LNCaP clone FGC (cell line): ENCODE data around the gene TPX2.

ENCODE experiments used
- DNase-seq: peaks from one replicate; pipeline ENCODE4 v3.0.0-alpha.2; 2011; ENCODE audit warnings: low read depth
- H3K4me3 ChIP-seq: 2 replicates; pipeline ENCODE4 v1.5.1; 2011; ENCODE audit warnings: mild to moderate bottlenecking, low read depth, low read length, control low read depth
- TF ChIP-seq, protein P1 (sequence below): IDR thresholded peaks from 2 replicates; pipeline ENCODE4 v1.5.1; 2012; ENCODE audit warnings: mild to moderate bottlenecking; ENCODE audit not compliant: control insufficient read depth, insufficient read depth; ENCODE audit errors: extremely low read depth

The TPX2 gene

DNA sequence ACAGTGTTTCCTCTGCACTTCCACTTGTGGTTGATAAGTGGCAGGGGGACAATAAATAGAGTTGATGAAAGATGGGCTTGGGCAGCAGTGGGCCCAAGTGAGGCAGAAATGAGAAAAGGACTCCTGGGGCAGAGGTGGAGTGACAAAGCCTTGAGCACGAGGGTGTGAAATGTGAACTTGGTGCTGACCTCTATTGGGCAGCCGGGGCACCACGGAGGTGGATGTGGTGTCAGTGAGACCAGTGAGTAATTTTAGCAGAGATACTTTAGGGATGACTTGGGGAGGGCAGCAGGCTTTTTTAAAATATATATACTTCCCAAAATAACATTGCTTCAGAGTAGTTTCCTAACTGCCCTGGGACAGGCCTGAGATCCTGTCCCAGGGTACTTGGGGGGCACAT is 49.5 kb downstream of the TPX2 start:
- TF ChIP-seq, protein P1, sequence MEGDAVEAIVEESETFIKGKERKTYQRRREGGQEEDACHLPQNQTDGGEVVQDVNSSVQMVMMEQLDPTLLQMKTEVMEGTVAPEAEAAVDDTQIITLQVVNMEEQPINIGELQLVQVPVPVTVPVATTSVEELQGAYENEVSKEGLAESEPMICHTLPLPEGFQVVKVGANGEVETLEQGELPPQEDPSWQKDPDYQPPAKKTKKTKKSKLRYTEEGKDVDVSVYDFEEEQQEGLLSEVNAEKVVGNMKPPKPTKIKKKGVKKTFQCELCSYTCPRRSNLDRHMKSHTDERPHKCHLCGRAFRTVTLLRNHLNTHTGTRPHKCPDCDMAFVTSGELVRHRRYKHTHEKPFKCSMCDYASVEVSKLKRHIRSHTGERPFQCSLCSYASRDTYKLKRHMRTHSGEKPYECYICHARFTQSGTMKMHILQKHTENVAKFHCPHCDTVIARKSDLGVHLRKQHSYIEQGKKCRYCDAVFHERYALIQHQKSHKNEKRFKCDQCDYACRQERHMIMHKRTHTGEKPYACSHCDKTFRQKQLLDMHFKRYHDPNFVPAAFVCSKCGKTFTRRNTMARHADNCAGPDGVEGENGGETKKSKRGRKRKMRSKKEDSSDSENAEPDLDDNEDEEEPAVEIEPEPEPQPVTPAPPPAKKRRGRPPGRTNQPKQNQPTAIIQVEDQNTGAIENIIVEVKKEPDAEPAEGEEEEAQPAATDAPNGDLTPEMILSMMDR, result peak; percentile 32
- no peak overlapping the region for H3K4me3 ChIP-seq
- no peak for DNase-seq

DNA sequence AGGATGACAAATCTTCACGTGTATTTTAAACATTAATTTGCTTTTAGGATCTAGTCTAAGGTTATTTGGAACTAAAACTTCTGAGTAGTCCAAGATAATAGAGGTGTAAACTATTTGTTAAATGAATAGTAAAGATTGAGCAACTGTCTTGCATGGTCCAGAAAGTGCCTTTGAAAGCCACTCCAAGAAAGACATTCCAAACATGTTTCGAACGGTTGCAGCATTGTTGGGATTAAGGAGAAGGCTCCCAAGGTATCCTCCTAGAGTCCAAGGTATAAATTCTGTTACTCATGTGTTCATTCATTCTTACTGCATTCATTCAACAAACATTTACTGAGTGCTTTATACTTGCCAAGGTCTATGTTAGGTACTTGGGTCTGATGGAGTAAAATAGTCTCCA is 51.3 kb downstream of the TPX2 start:
- H3K4me3 ChIP-seq, result no peak overlapping the region
- TF ChIP-seq, protein P1, result no peak
- DNase-seq, result no peak

DNA sequence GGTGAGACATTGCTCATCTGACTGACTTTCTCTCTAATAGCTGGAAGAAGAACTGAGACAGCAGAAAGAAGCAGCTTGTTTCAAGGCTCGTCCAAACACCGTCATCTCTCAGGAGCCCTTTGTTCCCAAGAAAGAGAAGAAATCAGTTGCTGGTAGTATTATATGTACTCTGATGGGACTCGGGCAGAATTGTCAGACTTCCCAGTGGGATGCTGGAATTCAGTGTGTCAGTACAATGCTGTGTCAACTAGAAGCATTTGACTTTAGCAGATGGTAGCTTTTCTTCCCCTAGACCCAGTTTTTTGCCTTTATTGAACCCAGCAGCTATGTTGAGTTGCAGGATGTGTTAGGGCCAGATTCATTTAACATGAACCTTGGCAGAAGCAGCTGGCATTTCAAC is 58.3 kb downstream of the TPX2 start:
- no peak overlapping the region for H3K4me3 ChIP-seq
- TF ChIP-seq, protein P1, result no peak
- DNase-seq, result no peak

DNA sequence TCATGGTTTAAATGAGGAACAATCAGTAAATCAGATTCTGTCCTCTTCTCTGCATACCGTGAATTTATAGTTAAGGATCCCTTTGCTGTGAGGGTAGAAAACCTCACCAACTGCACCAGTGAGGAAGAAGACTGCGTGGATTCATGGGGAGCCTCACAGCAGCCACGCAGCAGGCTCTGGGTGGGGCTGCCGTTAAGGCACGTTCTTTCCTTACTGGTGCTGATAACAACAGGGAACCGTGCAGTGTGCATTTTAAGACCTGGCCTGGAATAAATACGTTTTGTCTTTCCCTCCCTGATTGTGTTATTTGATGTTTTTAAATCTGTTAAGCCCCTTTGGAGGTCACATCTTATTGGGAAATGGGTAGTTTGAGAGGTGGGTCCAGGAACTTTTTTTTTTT is 62.4 kb downstream of the TPX2 start:
- TF ChIP-seq, protein P1, result no peak

DNA sequence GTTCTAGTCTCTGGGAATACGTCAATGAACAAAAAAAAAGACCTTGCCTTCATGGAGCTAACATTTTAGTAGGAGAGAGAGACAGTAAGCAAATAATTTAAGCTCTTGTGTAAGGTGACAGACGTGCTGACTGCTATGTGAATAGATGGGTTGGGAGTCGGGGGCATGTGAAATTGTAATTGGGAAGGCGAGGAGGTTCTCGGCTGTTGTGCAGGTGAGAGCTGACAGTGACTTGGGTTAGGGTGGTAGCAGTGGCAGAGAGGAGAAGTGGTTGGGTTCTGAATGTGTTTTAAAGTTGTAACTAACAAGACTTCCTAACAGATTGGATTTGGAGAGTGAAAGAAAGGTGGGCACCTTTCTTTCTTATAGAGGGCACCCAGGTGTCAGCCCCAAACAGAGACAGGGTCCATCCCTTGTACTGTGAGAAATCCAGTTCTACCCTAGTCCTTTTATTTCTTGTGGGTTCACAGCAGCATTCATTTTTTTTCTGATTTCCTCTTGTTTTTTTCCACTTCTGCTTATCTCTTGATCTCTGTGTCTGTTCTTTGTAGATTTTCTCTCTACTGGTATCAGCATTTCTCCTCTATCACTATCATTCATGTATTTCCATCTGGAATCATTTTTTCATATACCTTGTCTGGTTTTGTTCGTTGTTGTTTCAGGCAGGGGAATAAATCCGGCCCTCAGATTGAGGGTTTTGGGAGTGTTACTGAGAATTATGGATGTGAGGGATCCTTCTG is 64.6 kb downstream of the TPX2 start:
- no peak overlapping the region for H3K4me3 ChIP-seq
- TF ChIP-seq, protein P1, result no peak
- DNase-seq, result no peak

More for the DNA sequence above, 62.4 kb downstream of the TPX2 start:
- no peak for DNase-seq
- no peak overlapping the region for H3K4me3 ChIP-seq

DNA sequence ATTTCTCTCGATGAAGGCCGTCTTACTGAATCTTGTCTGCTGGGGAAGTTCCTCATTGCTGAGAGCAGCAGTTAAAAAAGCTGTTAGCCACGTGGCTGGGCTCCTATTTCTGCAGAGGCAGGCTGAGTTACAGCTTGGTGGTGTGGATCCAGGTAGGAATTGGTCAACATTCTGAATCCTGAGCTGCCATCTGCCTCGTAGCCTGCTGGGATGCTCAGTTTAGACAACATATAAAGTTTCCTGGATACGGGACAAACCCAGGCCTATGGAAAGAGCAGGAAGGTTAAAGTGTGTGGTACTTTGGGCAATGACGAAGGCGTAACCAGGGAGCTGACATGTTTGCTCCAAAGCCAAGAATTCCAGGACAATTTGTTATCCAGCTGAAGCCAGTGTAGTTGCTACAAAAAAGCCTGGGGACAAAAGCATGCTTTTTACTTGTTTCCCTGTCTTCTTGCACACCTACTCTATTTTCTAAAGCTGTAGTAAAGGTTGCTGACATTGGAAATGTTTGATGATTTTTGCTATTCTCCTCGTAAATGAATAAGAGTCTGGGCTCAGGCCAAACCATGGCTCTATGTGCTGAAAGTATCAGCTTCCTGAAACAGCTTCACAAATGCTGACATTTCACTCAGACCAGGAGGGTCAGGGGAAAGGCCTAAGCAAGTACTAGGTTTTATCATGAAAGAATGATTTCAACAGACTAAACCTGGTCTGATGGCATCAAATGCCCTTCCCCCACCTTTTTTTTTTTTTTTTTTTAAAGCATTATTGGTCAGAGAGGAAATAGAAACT is 67.7 kb downstream of the TPX2 start:
- TF ChIP-seq, protein P1, result no peak
- H3K4me3 ChIP-seq, result no peak overlapping the region
- DNase-seq, result no peak
